Neural cell (in vitro differentiated cells): Measurements from ENCODE around the gene DPY19L2. TPM values are rescaled to one million over a fixed set of nuclear protein-coding genes. Genes with fewer than 3 reads are reported as not detected.
"Not testable (repeated sequence)": the region's sequence is repeated elsewhere in the genome, so short reads cannot be mapped to it uniquely, and the experiment has no call there.

Experiments used
- H2AFZ ChIP-seq: fragments of 200-600, 300-800 bp; sonication (generic), shearing (Covaris generic); 2 replicates; pipeline ENCODE4 v1.6.0; 2014; ENCODE audit warnings: low read depth, mild to moderate bottlenecking, antibody characterized with exemption, low read length, moderate library complexity
- H3F3A ChIP-seq: fragments of 200-600 bp; shearing (Covaris generic); 2 replicates; pipeline ENCODE4 v1.6.1; 2016; ENCODE audit warnings: mild to moderate bottlenecking, moderate library complexity, mixed read lengths, antibody characterized with exemption, low read length; ENCODE audit not compliant: insufficient read depth, poor library complexity, severe bottlenecking
- H3K27ac ChIP-seq: fragments of 200-600, 300-800 bp; sonication (generic), shearing (Covaris generic); 2 replicates; pipeline ENCODE4 v1.5.1; 2014; ENCODE audit warnings: mild to moderate bottlenecking, low read length, moderate library complexity
- H3K27me3 ChIP-seq: fragments of 300-800, 200-600 bp; sonication (generic), shearing (Covaris generic); 2 replicates; pipeline ENCODE4 v1.6.0; 2014; ENCODE audit warnings: mild to moderate bottlenecking, low read depth, low read length, moderate library complexity; ENCODE audit not compliant: insufficient read depth
- H3K36me3 ChIP-seq: fragments of 300-800, 200-600 bp; sonication (generic), shearing (Covaris generic); 2 replicates; pipeline ENCODE4 v1.5.1; 2014; ENCODE audit warnings: mild to moderate bottlenecking, antibody characterized with exemption, low read length, moderate library complexity; ENCODE audit not compliant: insufficient read depth
- H3K4me2 ChIP-seq: fragments of 300-800, 200-600 bp; sonication (generic), shearing (Covaris generic); 2 replicates; pipeline ENCODE4 v1.6.0; 2014; ENCODE audit warnings: mild to moderate bottlenecking, low read length
- H3K4me3 ChIP-seq: fragments of 300-800, 200-600 bp; sonication (generic), shearing (Covaris generic); 2 replicates; pipeline ENCODE4 v1.5.1; 2014; ENCODE audit warnings: mild to moderate bottlenecking, low read length, moderate library complexity
- H3K79me2 ChIP-seq: fragments of 200-600 bp; shearing (Covaris generic); replicated peaks from 2 replicates; pipeline ENCODE4 v1.6.0; 2014; ENCODE audit warnings: mild to moderate bottlenecking, low read length, moderate library complexity; ENCODE audit not compliant: insufficient read depth
- H3K9ac ChIP-seq: fragments of 300-800, 200-600 bp; sonication (generic), shearing (Covaris generic); 2 replicates; pipeline ENCODE4 v1.6.1; 2016; ENCODE audit warnings: mild to moderate bottlenecking, low read length, mixed read lengths
- H3K9me2 ChIP-seq: fragments of 200-600 bp; shearing (Covaris generic); 2 replicates; pipeline ENCODE4 v1.6.1; 2016; ENCODE audit warnings: mild to moderate bottlenecking, low read length, mixed read lengths; ENCODE audit not compliant: insufficient read depth
- H3K9me3 ChIP-seq: fragments of 200-600, 300-800 bp; sonication (generic), shearing (Covaris generic); 2 replicates; pipeline ENCODE4 v1.6.1; 2016; ENCODE audit warnings: mild to moderate bottlenecking, mixed run types, low read length, moderate library complexity, mixed read lengths
- H4K20me1 ChIP-seq: fragments of 200-600 bp; shearing (Covaris generic); 2 replicates; pipeline ENCODE4 v1.6.1; 2016; ENCODE audit warnings: mild to moderate bottlenecking, mixed run types; ENCODE audit not compliant: insufficient read depth
- CTCF ChIP-seq: fragments of 450-650 bp; IDR thresholded peaks from 2 replicates; pipeline ENCODE4 v1.5.1; 2014; ENCODE audit warnings: antibody characterized with exemption, mild to moderate bottlenecking, moderate library complexity; ENCODE audit not compliant: poor library complexity, severe bottlenecking
- EP300 ChIP-seq: fragments of 450-650 bp; conservative IDR thresholded peaks from 2 replicates; pipeline ENCODE4 v1.6.1; 2014; ENCODE audit warnings: antibody characterized with exemption, mild to moderate bottlenecking, moderate library complexity; ENCODE audit not compliant: poor library complexity, severe bottlenecking
- EZH2 ChIP-seq: fragments of 200-600, 300-800 bp; shearing (Covaris generic), sonication (generic); IDR thresholded peaks from 2 replicates; pipeline ENCODE4 v1.6.1; 2014; ENCODE audit warnings: antibody characterized with exemption, low read length, borderline replicate concordance, mild to moderate bottlenecking; ENCODE audit not compliant: insufficient read depth, poor library complexity, severe bottlenecking
- MXI1 ChIP-seq: fragments of 450-650 bp; conservative IDR thresholded peaks from 2 replicates; pipeline ENCODE4 v1.6.1; 2014; ENCODE audit warnings: antibody characterized with exemption, mild to moderate bottlenecking; ENCODE audit not compliant: poor library complexity, severe bottlenecking
- POLR2AphosphoS5 ChIP-seq: IDR thresholded peaks from 2 replicates; pipeline ENCODE4 v1.6.1; 2012
- RAD21 ChIP-seq: fragments of 450-650 bp; conservative IDR thresholded peaks from 2 replicates; pipeline ENCODE4 v1.6.1; 2014; ENCODE audit warnings: antibody characterized with exemption, mild to moderate bottlenecking, moderate library complexity
- REST ChIP-seq: IDR thresholded peaks from 2 replicates; pipeline ENCODE4 v1.6.1; 2012; ENCODE audit warnings: borderline replicate concordance
- SMC3 ChIP-seq: fragments of 450-650 bp; conservative IDR thresholded peaks from 2 replicates; pipeline ENCODE4 v1.6.1; 2014; ENCODE audit warnings: antibody characterized with exemption, mild to moderate bottlenecking, moderate library complexity; ENCODE audit not compliant: poor library complexity
- TAF1 ChIP-seq: IDR thresholded peaks from 2 replicates; pipeline ENCODE4 v1.6.1; 2012; ENCODE audit warnings: low read depth
- polyA plus RNA-seq: library from polyadenylated mRNA; depleted of rRNA; stranded (reverse); fragments of >200 nt; gene quantifications from 2 replicates; pipeline ENCODE4 v1.2.3, GENCODE V29; 2014

The DPY19L2 gene
- polyA plus RNA-seq, 1 donor from 2014 or later: 37.9 TPM

DNA sequence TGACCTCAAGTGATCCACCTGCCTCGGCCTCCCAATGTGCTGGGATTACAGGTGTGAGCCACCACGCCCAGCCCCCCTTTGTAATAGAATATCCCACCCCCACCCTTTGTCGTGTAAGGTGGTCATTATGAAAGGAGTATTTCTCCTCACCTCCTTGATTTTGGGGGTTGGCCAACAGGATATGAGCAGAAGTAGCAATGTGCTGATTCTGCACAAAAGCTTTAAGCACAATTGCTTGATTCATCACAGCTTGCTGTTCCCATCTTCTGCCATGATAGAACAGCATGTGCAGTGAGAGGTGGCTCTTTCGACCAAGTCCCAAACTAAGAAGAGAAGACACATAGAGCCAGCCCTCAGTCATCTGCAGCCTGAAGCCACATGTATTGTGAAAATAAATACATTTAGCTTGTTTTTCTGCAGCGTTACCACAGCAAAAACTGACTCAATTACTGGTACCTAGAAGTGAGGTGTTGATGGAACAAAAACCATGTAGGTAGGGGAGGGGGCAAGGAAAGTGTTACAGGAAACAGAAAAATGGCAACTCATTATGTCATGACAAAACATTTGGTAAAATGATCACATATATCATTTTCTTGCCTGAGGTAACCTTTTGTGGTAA is 122.9 kb downstream of the DPY19L2 start:
- H3K27ac ChIP-seq, H3K9me2 ChIP-seq, H4K20me1 ChIP-seq, H3K4me3 ChIP-seq, H3K27me3 ChIP-seq, H3K36me3 ChIP-seq, H3K9me3 ChIP-seq, H3K9ac ChIP-seq, H3K4me2 ChIP-seq, H3K79me2 ChIP-seq, H3F3A ChIP-seq, H2AFZ ChIP-seq: not testable (repeated sequence)

DNA sequence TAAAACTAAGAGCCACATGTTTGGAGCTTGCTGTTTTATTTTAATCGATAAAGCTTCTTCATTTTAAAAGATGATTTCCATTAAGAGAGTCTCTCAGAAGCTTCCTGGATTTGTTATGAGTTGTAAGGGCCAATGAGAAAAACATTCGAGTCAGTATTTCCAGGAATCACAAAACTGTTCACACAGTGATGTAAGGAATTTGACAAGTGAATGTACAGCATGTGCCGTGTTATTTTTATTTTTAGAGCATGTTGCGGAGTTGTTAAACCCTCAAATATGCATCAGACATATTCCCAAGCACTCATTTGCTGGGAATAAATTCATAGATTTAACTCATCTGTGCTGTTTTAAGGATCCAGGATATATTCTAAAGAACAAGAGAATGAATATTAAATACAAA is 129.6 kb downstream of the DPY19L2 start:
- not testable (repeated sequence) for H3K9me3 ChIP-seq, H3K4me3 ChIP-seq, H3K9ac ChIP-seq, H2AFZ ChIP-seq, H3K27ac ChIP-seq, H3K4me2 ChIP-seq, H3K27me3 ChIP-seq, H3F3A ChIP-seq, H4K20me1 ChIP-seq, H3K36me3 ChIP-seq, H3K9me2 ChIP-seq, H3K79me2 ChIP-seq

DNA sequence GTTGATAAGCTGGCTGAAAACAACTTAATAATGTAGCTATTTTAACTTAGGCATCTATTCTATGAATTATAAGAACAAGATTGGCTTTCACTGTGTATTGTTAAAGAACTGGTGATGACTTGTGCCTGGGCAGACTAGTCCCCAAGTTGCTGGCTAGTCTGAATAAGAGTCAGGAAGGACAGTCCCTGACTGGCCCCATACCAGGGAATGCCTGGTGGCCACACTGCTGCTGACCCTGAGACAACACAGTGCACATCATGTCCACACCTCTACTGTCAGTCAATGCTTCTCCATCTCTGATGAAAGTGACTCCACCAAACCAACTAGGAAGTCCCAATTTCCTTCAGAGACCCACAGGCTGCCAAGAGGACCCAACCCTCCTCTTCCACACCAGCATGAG is 130.5 kb downstream of the DPY19L2 start:
- not testable (repeated sequence) for H3K4me2 ChIP-seq, H3K27ac ChIP-seq, H2AFZ ChIP-seq, H3K9me3 ChIP-seq, H3K4me3 ChIP-seq, H4K20me1 ChIP-seq, H3F3A ChIP-seq, H3K9me2 ChIP-seq, H3K9ac ChIP-seq, H3K79me2 ChIP-seq, H3K27me3 ChIP-seq, H3K36me3 ChIP-seq

DNA sequence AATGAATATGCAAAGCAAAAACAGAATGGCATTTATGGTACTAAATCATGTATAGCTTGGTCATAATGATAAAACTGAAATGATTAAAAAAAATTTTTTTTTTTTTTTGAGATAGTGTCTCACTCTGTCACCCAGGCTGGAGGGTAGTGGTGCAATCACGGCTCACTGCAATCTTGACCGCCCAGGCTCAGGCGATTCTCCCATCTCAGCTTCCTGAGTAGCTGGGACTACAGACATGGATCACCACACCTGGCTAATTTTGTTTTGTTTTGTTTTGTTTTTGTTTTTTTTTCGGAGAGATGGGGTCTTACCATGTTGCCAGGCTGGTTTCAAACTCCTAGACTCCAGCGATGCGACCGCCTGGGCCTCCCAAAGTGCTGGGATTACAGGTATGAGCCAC is 138.7 kb downstream of the DPY19L2 start:
- not testable (repeated sequence) for H3K79me2 ChIP-seq, H2AFZ ChIP-seq, H3K9me3 ChIP-seq, H3K27ac ChIP-seq, H3K4me2 ChIP-seq, H3F3A ChIP-seq, H3K9me2 ChIP-seq, H4K20me1 ChIP-seq, H3K9ac ChIP-seq, H3K4me3 ChIP-seq, H3K27me3 ChIP-seq, H3K36me3 ChIP-seq

- H3F3A ChIP-seq: no peaks in the 10 kb centered on the region
These were observed 142.5 kb downstream of the DPY19L2 start for GRCh38 chr12:63525831-63526230.

More at GRCh38 chr12:63525831-63526230, 142.5 kb downstream of the DPY19L2 start:
- H3K36me3 ChIP-seq: no peaks in the 10 kb centered on the region
- no peaks in the 10 kb centered on the region for H4K20me1 ChIP-seq
- no peaks in the 10 kb centered on the region for H3K9me3 ChIP-seq
- no peak overlapping the region for H3K27ac ChIP-seq
- no peaks in the 10 kb centered on the region for H3K79me2 ChIP-seq
- TF ChIP-seq EZH2 (no peak), EP300 (no peak), POLR2AphosphoS5 (no peak), CTCF (no peak), REST (no peak), TAF1 (no peak), SMC3 (no peak), MXI1 (no peak), RAD21 (no peak)
- H3K4me2 ChIP-seq: no peak overlapping the region
- no peaks in the 10 kb centered on the region for H3K9me2 ChIP-seq
- no peak overlapping the region for H2AFZ ChIP-seq
- H3K9ac ChIP-seq: no peak overlapping the region
- H3K27me3 ChIP-seq: no peaks in the 10 kb centered on the region
- H3K4me3 ChIP-seq: no peak overlapping the region
